ENCODE results near the gene TGFB1. TPM values are rescaled to one million over a fixed set of nuclear protein-coding genes. Genes with fewer than 3 reads are reported as not detected.

Gene TGFB1
- total RNA-seq, 1 experiment from 2014 or later: 30.1 TPM

GRCh38 chr19:41297628-41298347, 55.9 kb downstream of the TGFB1 start:
- H2BK120ac ChIP-seq (ENCODE audit: low read depth, low read length, poor library complexity, severe bottlenecking): no peak overlapping the region
- peaks cover 67 to 100% (median 97%) of the 10 kb centered on the region in 3 experiments; a peak in 6 of 7 replicates for H3K36me3 Mint-ChIP-seq (ENCODE audit: insufficient read depth in 1 of 3, low read depth in 3 of 3)
- H3K4ac ChIP-seq (ENCODE audit: low read depth, low read length): no peak overlapping the region
- no CpG with 5 or more reads among the region's 7 CpGs for WGBS (ENCODE audit: extremely low coverage, insufficient read length, low lambda C conversion rate)
- H4K91ac ChIP-seq (ENCODE audit: insufficient read length, low read depth, low read length): no peak overlapping the region
- no peak overlapping the region for H3K27ac ChIP-seq (ENCODE audit: insufficient read length, low read depth, low read length)
- no peaks in the 10 kb centered on the region for H3K9me3 Mint-ChIP-seq
- no peak overlapping the region for H3K14ac ChIP-seq (ENCODE audit: insufficient read depth, low read length)
- no peak for DNase-seq
- no peak overlapping the region for H3K23ac ChIP-seq (ENCODE audit: insufficient read length, low read depth, low read length)
- no peak overlapping the region for H3K9ac ChIP-seq (ENCODE audit: extremely low read depth, insufficient read length, low read length)
- no peaks in the 10 kb centered on the region for H3K4me1 ChIP-seq (ENCODE audit: insufficient read depth, low read length)
- no peaks in the 10 kb centered on the region for H3K27me3 Mint-ChIP-seq (ENCODE audit: low read depth)
- H3K4me3 Mint-ChIP-seq: no peak overlapping the region
- no peak overlapping the region for H4K5ac ChIP-seq (ENCODE audit: insufficient read length, low read depth, low read length)
- no peaks in the 10 kb centered on the region for H3K9me3 ChIP-seq (ENCODE audit: control insufficient read depth, low read depth, low read length)
- no peak overlapping the region for H3K18ac ChIP-seq (ENCODE audit: insufficient read length, low read depth, low read length)
- H3K79me1 ChIP-seq (ENCODE audit: insufficient read depth, low read depth, low read length, poor library complexity, severe bottlenecking): no peaks in the 10 kb centered on the region
- H3K27me3 ChIP-seq (ENCODE audit: insufficient read depth, low read length): no peaks in the 10 kb centered on the region; the same call in 1 of the 2 replicates
- H3T11ph ChIP-seq (ENCODE audit: low read length): no peak overlapping the region
- H3K4me2 ChIP-seq (ENCODE audit: insufficient read depth, insufficient read length, low read length): no peak overlapping the region
- H4K20me1 ChIP-seq (ENCODE audit: control insufficient read depth, insufficient read depth, insufficient read length): no peaks in the 10 kb centered on the region
- no peak overlapping the region for H3K56ac ChIP-seq (ENCODE audit: insufficient read length, low read depth, low read length)
- H2BK12ac ChIP-seq (ENCODE audit: insufficient read length, low read depth, low read length): no peak overlapping the region
- no peak overlapping the region for H2BK15ac ChIP-seq (ENCODE audit: low read depth, low read length)
- no peaks in the 10 kb centered on the region for H3K23me2 ChIP-seq (ENCODE audit: insufficient read length, low read depth, low read length, poor library complexity, severe bottlenecking)
- no peak overlapping the region for H4K8ac ChIP-seq (replicated peaks; ENCODE audit: insufficient read length, low read depth, low read length)
- H3K4me1 Mint-ChIP-seq: no peaks in the 10 kb centered on the region
- H2AFZ ChIP-seq (ENCODE audit: low read length): no peak overlapping the region
- peak overlapping the region in 2 of 3 experiments; percentile 8 to 77; a peak in 3 of 7 replicates for H3K27ac Mint-ChIP-seq
- no peak overlapping the region for H2BK20ac ChIP-seq (ENCODE audit: low read depth, low read length, poor library complexity, severe bottlenecking)
- TF ChIP-seq CTCF (conservative IDR thresholded peaks at IDR 0.05): no peak
- H3K79me2 ChIP-seq (ENCODE audit: insufficient read depth, low read length): no peaks in the 10 kb centered on the region
- no peak overlapping the region for H2BK5ac ChIP-seq (ENCODE audit: insufficient read length, low read length)
- no peak overlapping the region for H2AK5ac ChIP-seq (ENCODE audit: insufficient read length, low read length)

Measured in H9 (cell line).